Measurements from ENCODE around the gene KBTBD7.
A peak's percentile ranks its signal among the peaks of the same experiment; 100 is the strongest.

The KBTBD7 gene, protein sequence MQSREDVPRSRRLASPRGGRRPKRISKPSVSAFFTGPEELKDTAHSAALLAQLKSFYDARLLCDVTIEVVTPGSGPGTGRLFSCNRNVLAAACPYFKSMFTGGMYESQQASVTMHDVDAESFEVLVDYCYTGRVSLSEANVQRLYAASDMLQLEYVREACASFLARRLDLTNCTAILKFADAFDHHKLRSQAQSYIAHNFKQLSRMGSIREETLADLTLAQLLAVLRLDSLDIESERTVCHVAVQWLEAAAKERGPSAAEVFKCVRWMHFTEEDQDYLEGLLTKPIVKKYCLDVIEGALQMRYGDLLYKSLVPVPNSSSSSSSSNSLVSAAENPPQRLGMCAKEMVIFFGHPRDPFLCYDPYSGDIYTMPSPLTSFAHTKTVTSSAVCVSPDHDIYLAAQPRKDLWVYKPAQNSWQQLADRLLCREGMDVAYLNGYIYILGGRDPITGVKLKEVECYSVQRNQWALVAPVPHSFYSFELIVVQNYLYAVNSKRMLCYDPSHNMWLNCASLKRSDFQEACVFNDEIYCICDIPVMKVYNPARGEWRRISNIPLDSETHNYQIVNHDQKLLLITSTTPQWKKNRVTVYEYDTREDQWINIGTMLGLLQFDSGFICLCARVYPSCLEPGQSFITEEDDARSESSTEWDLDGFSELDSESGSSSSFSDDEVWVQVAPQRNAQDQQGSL

DNA sequence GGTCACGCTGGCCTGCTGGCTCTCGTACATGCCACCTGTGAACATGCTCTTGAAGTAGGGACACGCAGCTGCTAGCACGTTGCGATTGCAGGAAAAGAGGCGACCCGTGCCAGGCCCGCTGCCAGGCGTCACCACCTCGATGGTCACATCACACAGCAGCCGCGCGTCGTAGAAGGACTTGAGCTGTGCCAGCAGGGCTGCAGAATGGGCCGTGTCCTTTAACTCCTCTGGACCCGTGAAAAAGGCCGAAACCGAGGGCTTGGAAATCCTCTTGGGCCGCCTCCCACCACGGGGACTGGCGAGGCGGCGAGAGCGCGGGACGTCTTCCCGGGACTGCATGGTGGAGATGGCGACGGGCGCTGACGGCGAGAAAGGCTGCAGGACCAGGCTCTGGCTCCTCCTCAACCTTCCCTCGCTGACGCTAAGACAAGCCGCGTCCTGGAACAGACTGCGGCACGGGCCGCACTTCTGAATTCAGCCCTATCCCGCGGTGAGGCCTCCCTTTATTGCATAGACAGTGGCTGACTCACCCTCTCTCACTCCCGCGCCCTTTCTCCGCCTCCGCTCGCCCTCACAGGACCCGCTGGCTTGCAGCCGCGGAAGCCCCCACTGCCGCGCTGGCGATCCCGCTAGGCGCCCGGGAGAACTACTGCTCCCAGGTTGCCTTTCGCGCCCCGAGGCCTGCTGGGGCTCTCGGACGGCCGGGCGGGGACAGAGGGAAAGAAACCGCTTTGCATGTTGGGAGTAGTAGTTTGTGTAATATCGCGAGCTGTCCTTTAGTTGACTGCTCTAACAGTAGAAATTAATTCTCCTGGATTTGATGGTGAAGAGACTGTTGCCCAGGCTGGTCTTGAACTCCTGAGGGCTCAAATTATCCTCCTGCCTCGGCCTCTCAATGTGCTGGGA, at the start of gene KBTBD7:
KBTBD7 (minus strand) TSS at position 651 of the 906 bp plus-strand sequence; CDS start at position 339, 312 bp downstream.
- DNase-seq = peak; percentile 77

DNA sequence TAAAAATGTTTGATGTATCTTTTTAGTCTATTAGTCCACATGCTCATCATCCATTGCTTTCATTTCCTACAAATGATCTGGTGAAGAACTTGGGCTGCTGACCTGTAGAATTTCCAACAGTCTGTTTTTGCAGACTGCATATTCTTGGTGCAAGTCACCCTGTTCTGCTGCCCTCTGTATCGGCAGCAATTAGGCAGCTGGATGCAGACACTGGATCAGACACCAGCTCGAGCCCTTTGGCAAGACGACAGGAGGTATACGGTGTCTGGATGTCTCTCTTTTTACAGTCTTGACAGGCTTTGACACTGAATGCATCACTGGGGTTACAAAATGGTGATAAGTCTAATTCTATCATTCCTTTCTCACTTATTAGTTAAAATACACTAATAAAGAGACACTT, 47.3 kb upstream of the KBTBD7 start:
- no peak for DNase-seq

DNA sequence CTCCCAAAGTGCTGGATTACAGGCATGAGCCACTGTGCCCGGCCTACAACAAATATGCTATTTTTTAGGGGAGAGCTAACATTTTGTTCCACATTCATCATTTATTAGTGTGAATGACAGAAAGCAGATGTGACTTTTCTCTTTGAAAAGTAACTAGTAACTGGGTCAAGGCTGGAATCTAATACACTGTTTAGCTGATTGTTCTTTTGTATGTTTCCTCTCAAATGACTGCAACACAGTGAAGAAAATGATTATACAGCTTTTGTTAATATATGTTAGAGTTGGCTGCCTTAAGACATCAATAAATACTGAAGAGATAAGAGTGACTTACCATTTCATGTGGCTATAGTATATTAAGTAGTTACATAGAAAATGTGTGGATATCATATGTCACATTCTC, 42.0 kb upstream of the KBTBD7 start:
- DNase-seq = no peak

DNA sequence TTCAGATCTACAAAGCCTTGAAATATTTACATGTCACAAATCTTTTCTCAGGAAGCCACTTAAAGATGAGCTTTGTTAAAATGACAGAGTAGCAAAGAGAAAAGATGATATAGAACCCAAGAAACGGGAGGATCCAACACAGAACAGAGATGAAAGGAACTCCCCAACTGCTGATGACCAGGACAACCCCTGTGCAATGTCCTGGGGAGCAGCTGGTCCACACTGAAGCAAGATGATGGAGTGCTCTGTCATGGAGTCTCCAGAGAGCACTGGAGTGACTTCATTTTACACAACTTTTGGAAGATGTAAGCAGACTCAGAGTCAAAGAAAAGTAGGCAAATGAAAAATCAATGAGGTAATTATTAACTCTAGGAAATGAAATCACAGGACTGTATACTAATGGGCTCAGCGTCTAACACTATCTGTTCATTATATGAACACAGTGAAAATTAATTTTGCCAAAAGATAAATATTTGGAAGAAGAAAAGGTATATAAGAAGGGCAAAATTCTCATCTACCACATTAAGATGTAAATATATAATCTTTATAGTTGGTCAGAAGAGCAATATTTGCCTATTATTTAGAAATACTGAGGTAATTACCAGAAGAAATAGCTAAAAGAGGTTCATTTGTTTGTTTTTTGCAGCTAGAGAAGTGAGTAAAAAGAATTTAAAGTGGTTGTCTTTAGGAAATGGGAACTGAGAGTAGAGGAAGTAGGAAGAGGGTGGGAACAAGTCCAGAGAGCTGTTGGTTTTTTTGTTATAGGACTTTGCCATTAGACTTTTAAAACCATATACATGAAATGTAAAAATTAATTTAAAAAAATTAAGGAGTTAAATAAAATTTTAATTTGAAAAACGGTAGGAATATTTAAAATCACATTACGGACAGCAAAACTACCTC, 38.5 kb upstream of the KBTBD7 start:
- no peak for DNase-seq

DNA sequence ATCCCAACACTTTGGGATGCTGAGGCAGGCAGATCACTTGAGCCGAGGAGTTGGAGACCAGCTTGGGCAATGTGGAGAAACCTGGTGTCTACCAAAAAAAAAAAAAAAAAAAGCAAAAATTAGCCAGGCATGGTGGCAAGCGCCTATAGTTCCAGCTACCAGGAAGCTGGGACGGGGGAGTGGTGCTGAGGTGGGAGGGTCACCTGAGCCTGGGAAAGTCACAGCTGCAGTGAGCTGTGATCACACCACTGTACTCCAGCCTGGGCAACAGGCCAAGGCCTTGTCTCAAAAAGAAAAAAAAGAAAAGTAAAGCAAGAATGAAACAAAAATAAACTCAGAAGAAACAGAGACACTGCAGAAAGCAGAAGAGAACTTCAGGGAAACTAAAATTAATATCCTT, 37.4 kb upstream of the KBTBD7 start:
- DNase-seq = peak; percentile 53

DNA sequence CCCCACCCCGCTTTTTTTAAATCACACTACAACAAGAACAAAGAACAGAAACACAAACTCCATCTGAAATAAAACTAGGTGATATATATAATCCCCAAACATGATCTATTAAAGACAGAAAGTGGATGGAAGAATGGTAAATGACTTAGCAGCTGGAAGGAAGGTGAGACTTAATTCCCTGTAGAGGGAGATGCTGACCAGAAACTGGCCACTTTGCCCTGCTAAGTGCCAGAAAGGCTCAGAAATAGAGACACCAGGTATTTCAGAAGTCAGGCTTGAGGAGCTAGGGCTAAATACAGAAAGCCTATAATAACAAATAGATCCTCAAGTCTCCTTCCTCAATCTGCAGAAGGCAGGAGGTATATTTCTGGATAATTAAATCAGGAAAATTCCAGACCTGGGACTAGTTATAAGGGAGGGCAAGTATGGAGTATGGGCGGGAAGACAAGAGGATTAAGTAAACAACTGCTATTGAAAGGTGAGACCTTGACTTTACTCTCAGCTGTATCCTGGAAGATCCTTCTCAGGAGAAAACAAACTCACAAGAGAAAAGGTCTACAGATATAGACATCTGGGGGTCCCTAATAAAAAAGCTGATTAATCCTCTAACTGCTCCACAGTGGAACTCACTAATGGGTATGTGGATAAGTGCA, 36.8 kb upstream of the KBTBD7 start:
- DNase-seq = no peak

DNA sequence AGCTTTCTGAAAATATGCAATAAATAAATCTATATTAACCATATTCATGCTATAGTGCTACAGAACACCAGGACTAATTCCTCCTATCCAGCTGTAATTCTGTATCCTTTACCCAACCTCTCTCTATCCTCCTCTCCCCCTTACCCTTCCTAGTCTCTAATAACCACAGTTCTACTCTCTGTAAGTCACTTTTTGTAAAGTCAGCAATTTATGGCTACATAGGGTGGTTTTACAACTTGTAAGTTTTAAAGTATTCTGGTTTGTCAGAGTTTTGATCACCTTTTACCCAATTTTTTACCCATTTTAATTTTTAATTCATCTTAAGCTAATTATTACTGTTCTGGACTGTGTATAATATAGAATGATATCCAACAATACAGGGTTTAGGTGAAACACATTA, 35.0 kb upstream of the KBTBD7 start:
- DNase-seq = no peak

DNA sequence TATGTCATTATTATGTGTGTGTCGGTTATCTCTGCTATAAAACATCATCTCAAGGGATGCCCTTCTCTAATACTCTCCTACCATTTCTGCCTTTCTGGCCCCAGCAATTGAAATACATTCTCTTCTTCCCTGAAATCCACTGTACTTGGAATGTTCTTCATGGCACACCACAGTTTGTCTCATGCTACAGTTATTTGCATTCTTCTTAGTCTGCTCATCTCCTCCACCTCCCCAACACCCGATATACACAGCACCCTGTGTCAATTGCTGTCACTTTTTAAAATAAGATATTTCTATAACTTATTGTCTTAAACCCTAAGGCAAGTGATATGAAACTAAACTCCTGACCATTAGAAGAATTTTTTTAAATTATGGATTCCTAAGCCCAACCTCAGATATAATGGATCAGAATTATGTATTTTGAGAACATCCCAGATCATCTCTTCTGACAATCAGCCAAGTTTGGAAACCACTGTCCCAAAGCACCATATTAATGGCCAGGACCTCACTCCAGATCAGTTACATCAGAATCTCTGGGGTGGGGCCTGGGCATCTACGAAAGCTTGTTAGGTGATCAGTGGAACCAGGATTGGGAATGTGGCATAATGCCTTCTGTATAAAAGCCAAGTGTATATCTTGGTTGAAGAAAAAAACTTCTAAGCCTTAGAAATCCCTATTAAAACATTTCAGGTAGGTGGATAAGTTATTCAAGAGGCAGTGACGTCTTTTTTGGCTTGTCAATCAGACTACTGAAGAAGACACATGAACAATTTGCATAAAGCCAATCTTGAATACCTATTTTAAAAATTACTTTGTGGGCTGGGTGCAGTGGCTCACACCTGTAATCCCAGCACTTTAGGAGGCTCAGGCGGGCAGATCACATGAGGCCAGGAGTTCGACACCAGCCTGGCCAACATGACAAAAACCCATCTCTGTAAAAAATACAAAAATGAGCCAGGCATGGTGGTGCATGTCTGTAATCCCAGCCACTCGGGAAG, 30.0 kb upstream of the KBTBD7 start:
- DNase-seq = no peak

DNA sequence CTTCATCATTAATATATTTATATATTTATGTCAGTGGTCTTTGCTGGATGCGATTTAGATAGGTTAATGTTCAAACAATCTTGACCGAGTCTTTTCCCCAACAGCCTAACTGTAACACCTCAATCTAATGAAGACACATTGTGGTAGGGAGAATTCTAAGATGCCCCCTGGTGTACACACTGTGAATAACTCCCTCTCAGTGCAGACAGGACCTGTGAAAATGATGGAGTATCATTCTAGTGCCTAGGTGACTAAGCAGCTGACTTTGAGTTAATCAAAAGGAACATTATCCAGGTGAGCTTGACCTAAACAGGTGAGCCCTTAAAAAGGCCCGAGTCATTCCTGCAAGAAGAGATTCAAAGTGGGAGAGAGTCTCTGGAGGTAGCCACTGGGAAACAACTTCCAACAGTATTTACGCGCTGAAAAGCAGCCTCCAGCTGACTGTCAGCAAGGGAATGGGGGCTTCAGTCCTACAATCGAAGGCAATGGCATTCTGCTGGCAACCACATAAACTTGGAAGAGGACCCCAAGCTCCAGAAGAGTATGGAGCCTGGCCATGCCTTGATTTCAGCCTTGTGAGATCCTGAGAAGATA, 28.0 kb upstream of the KBTBD7 start:
- DNase-seq = no peak

DNA sequence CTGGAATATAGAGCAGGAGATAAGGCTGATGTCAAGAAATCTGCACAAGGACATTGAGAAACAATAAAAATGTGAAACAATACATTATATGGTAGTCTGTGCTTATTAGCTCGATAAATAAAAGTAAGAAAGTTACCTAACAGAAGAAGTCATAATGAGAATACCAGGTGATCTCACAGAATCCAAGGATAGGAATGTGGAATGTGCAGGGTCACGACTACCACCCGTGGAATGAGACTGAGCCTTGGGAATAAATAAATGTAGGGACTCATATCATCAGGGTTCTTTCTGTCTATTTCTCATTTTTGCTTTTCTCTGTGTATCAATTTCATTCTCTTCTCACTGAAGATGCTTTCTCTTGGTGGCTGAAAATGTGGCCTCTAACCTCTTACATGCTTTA, 26.0 kb upstream of the KBTBD7 start:
- DNase-seq = no peak

DNA sequence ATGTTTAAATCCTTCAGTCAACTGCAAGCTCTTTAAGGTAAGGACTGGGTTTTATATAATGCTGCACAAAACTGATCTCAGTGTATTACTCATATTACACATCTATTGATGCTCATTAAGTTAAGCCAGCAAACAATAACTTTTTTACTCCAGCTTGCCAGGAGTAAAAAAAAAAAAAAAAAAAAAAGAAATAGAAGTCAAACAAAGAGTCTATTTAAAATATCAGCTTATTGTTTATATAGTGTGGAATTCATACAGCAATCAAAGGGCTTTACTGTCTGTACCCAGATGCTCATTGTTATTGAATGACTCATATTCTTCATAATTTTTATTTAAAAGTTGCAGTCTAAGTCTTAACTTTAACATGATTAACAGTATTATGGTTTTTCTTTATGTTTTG, 21.8 kb upstream of the KBTBD7 start:
- no peak for DNase-seq

DNA sequence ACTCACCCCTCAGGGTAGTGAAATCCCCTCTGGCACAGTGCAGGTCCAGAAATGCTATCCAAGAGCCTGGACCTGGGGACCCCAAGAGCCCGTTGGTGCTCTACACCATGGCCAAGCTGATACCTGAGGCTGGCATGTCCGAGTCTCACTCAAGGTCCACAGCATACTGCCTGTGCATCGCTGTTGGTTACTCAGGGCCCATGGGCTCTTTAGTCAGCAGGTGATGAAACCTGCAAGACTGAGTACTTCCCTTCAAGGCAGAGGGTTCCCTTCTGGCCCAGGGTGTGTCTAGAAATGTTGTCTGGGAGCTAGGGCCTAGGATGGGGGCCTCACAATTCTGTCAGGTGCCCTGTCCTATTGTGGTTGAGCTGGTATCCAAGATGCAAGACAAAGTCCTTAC, 19.6 kb upstream of the KBTBD7 start:
- DNase-seq = no peak

DNA sequence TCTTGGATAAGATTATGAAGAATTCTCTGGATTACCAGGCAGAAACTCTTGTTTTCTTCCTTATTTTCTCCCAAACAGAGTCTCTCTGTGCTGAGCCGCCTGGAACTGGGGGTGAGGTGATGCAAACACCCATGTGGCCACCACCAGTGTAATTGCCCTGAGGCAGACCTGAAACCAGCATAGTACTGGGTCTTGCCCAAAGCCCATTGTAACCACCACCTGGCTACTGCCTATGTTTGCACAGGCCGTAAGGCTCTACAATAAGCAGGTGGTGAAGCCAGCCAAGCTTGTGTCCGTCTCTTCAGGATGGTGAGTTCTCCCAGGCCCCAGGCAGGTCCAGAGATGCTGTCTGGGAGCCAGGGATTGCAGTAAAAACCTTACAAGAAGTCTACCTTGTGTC, 18.9 kb upstream of the KBTBD7 start:
- no peak for DNase-seq

DNA sequence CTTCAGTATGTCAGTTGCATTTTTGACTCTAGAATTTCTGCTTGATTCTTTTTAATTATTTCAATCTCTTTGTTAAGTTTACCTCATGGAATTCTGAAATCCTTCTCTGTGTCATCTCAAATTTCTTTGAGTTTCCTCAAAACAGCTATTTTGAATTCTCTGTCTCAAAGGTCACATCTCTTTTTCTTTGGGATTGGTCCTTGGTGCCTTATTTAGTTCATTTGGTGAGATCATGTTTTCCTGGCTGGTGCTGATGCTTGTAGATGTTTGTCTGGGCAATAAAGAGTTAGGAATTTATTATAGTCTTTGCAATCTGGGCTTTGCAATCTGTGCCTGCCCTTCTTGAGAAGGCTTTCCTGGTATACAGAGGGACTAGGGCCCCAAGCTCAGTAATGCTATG, 18.5 kb upstream of the KBTBD7 start:
- DNase-seq = no peak

DNA sequence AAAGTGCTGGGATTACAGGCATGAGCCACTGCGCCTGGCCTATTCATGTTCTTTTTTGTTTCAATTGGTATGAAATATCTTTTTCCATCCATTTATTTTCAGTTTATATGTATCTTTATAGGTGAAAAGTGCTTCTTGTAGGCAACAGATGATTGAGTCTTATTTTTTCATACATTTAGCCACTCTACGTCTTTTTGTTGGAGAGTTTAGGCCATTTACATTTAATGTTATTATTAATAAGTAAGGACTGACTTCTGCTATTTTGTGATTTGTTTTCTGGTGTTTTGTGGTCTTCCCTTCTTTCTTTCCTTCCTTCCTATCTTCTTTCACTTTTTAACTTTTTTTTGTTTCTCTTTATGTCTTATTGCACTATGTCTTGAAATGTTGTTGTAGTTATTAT, 16.7 kb upstream of the KBTBD7 start:
- DNase-seq = no peak

DNA sequence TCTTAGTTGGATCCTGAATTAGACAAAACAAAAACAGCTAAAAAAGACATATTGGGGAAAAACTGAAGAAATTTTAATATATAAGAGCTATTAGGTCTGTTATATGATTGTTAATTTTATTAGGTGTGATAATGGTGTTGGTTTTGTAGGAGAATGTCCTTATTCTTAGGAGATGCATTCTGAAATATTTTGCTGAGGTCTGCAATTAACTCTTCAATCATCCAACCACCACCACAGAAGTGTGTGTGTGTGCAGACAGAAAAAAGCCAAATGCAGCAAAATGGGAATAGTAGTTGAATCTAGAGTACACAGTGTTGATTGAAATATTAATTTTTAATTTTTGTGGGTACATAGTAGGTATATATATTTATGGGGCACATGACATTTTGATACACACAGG, 12.1 kb upstream of the KBTBD7 start:
- DNase-seq = no peak

DNA sequence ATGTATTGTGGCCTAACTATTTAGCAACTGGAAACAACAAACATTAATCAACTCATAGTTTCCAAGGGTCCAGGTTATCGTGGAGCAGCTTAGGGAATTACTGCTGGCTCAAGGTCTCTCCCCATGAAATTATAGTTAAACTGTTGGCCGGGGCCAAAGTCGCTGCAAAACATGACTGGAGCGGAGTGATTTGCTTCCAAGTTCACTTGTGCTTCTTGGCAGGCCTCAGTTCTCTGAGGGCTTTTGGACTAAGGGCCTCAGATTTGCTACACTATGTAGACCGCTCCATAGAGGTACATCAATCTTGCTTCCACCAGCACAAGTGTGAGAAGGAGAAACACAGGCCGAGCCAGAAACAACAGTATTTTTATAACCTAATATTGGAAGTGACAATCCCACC, 9.4 kb upstream of the KBTBD7 start:
- DNase-seq = no peak

DNA sequence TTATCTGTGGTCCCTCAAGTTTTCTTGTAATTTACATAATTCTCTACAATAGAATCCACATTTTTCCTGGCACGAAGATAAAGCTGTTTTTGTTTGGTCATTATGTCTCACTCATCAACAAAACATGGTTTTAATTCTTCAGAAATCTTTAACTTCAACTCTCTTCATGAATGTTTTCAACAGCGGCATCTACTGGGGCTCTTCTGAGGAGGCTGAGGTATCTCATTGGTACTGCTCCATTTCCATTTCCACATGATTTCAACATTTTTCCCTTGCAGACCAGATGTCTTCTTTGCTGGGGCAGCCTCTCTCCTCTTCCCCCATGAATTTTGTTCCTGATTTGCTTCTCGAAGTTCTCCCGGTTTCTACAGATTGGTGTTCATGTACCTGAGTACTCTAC, 5.8 kb upstream of the KBTBD7 start:
- no peak for DNase-seq

DNA sequence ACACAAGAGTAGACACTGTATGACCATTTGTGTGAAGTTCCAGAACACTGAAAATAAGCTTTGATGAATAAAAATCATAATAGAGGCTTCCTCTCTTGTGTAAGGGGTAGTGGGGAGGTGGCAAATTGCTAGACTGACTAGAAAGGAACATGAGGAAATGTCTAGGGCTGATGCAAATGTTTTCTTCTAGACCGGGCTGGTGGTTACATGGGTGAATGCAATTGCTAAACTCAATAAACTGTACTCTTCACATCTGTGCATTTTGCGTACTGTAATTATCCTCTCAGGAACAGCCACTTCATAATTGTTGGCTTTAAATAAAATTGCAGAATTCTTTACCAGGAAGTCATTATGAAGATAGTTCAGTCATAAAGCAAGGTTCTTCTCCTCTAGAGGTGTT, 5.2 kb upstream of the KBTBD7 start:
- DNase-seq = no peak

DNA sequence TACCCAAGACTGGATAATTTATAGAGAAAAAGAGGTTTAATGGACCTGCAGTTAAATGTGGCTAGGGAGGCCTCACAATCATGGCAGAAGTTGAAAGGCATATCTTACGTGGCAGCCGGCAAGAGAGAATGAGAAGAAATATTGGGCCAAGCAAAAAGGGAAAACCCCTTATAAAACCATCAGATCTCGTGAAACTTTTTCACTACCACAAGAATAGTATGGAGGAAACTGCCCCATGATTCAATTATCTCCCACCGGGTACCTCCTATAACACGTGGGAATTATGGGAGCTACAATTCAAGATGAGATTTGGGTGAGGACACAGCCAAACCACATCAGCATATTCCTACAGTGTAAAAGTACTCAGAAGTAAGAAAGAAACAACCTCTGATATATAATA, 4.7 kb upstream of the KBTBD7 start:
- DNase-seq = no peak

Measured in NCI-H1105 (cell line).